ENCODE results near the gene RALGDS. TPM values are rescaled to one million over a fixed set of nuclear protein-coding genes. Genes with fewer than 3 reads are reported as not detected.

The RALGDS gene
- total and polyA plus RNA-seq, 2 experiments from 2014 or later, result 8.6 to 20.3 TPM

DNA sequence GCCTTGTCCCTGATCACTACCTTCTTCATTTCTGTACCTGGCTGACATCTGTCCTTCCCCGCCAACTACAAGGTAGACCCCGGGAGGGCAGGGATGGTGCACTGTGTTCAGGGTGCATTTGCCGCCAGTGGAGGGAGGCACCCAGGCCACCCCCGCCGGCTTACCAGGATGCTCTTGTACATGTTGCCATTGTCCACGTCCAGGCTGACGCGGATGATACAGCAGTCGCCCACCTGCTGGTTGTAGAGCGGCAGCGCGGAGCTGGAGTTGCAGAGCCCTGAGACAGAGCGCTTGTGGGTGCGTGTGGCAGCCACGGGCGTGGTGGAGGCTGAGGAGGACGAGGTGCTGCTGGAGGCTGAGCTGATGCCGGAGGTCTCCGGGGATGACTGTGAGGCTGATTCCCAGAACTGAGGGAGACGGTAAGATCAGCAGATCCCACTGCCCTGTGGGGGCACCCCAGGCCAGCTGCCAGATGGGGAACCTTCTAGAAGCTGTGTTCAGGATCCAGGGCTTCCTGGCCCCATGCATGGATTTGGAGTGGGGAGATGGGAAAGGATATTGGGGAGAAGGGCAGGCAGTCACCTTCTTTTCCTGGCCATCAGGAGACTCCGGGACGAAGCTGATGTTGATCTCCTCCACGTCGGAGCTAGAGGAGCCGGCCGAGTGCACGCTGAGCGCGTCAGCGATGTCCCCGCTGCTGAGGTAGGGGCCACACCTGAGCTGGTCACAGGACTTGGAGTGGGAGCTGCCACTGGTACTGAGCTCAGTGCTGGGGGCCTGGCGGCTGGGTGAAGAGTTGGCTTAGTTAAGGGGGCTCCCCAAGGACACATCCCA, 19.5 kb downstream of the RALGDS start:
- ATAC-seq, result no peak
- no peak overlapping the region for H3K4me3 Mint-ChIP-seq

More for the DNA sequence above, 19.5 kb downstream of the RALGDS start:
- Histone ChIP-seq H3K4me3 (no peak overlapping the region), H3K4me1 (ENCODE audit: insufficient read depth) (no peaks in the 10 kb centered on the region), H3K27me3 (ENCODE audit: insufficient read depth) (no peaks in the 10 kb centered on the region), H3K4me2 (no peak overlapping the region), H3K36me3 (ENCODE audit: insufficient read depth) (no peaks in the 10 kb centered on the region), H2AFZ (no peak overlapping the region), H3K79me2 (replicated peaks; ENCODE audit: insufficient read depth) (no peaks in the 10 kb centered on the region), H3F3A (replicated peaks; ENCODE audit: low read depth) (no peaks in the 10 kb centered on the region), H4K20me1 (replicated peaks; ENCODE audit: insufficient read depth) (no peaks in the 10 kb centered on the region), H3K27ac (ENCODE audit: low read depth) (no peak overlapping the region), H3K9me2 (ENCODE audit: insufficient read depth) (no peaks in the 10 kb centered on the region)
- DNase-seq (ENCODE audit: low spot score), result no peak
- peaks cover 2% of the 10 kb centered on the region for H3K27me3 Mint-ChIP-seq (ENCODE audit: insufficient read depth, low read depth, poor library complexity)
- TF ChIP-seq STAT1 (IDR thresholded peaks at IDR 0.05; ENCODE audit: unreplicated experiment), result no peak
- TF ChIP-seq CTCF (conservative IDR thresholded peaks at IDR 0.05; ENCODE audit: low read depth in 2 of 2), result no peak
- no peak for TF ChIP-seq ZNF114 (CRISPR knock-in tag; IDR thresholded peaks at IDR 0.05)
- TF ChIP-seq POLR2AphosphoS5 (IDR thresholded peaks at IDR 0.05; ENCODE audit: low read depth), result no peak
- TF ChIP-seq CREB1 (CRISPR knock-in tag; IDR thresholded peaks at IDR 0.05; ENCODE audit: low read depth), result no peak
- no peak for TF ChIP-seq EZH2phosphoT487 (IDR thresholded peaks at IDR 0.05; ENCODE audit: unreplicated experiment)
- TF ChIP-seq, protein P1, sequence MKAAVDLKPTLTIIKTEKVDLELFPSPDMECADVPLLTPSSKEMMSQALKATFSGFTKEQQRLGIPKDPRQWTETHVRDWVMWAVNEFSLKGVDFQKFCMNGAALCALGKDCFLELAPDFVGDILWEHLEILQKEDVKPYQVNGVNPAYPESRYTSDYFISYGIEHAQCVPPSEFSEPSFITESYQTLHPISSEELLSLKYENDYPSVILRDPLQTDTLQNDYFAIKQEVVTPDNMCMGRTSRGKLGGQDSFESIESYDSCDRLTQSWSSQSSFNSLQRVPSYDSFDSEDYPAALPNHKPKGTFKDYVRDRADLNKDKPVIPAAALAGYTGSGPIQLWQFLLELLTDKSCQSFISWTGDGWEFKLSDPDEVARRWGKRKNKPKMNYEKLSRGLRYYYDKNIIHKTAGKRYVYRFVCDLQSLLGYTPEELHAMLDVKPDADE (IDR thresholded peaks at IDR 0.05), result no peak
- TF ChIP-seq EZH2 (IDR thresholded peaks at IDR 0.05; ENCODE audit: low read depth, unreplicated experiment), result no peak
- no peak for TF ChIP-seq JUNB (IDR thresholded peaks at IDR 0.05; ENCODE audit: unreplicated experiment)
- TF ChIP-seq NANOG (IDR thresholded peaks at IDR 0.05; ENCODE audit: borderline replicate concordance), result no peak
- no peak for TF ChIP-seq ZNF331 (CRISPR knock-in tag; IDR thresholded peaks at IDR 0.05; ENCODE audit: low read depth)
- TF ChIP-seq REST (IDR thresholded peaks at IDR 0.05; ENCODE audit: unreplicated experiment), result no peak
- no peak for TF ChIP-seq ZNF462 (CRISPR knock-in tag; IDR thresholded peaks at IDR 0.05)
- peaks cover 34% of the 10 kb centered on the region for H3K36me3 Mint-ChIP-seq (ENCODE audit: low read depth)
- H3K27ac Mint-ChIP-seq, result no peak overlapping the region
- peaks cover 2% of the 10 kb centered on the region for H3K4me1 Mint-ChIP-seq
- peaks cover 2% of the 10 kb centered on the region; the same call in 2 of the 3 replicates for H3K9me3 Mint-ChIP-seq
